ENCODE measurements around the gene ACSF2. TPM values are rescaled to one million over a fixed set of nuclear protein-coding genes. Genes with fewer than 3 reads are reported as not detected.
"Not testable (repeated sequence)": the region's sequence is repeated elsewhere in the genome, so short reads cannot be mapped to it uniquely, and the experiment has no call there.

Gene ACSF2
- total RNA-seq, 4 donors from 2014 or later, result 40.8 to 121 (median 64.3) TPM

- no peak overlapping the region for H3K4me3 ChIP-seq (ENCODE audit: low read depth, poor library complexity, severe bottlenecking)
- intact Hi-C loops (cut with DNase I; ENCODE audit: low total_unique reads), result no loop called here
- TF ChIP-seq CTCF (IDR thresholded peaks at IDR 0.05), result no peak
- no peak for TF ChIP-seq POLR2A (IDR thresholded peaks at IDR 0.05)
- no peak for DNase-seq (ENCODE audit: low spot score in 2 of 2)
- 80 to 84% methylated on average over 5 of the region's 5 CpGs for WGBS, 2 donors
These were observed 19.4 kb upstream of the ACSF2 start for GRCh38 chr17:50406578-50406977.

- TF ChIP-seq POLR2A (IDR thresholded peaks at IDR 0.05), result no peak
- no peak for TF ChIP-seq CTCF (IDR thresholded peaks at IDR 0.05)
- H3K4me3 ChIP-seq (ENCODE audit: low read depth, poor library complexity, severe bottlenecking), result no peak overlapping the region
- intact Hi-C loops (cut with DNase I; ENCODE audit: low total_unique reads), result no loop called here
- 71 to 85% methylated on average over 4 of the region's 4 CpGs for WGBS, 2 donors
- DNase-seq (ENCODE audit: low spot score in 2 of 2), result no peak
These were observed 18.1 kb upstream of the ACSF2 start for GRCh38 chr17:50407921-50408320.

- TF ChIP-seq POLR2A (IDR thresholded peaks at IDR 0.05), result no peak
- TF ChIP-seq CTCF (IDR thresholded peaks at IDR 0.05), result no peak
- no peak for DNase-seq (ENCODE audit: low spot score in 2 of 2)
- intact Hi-C loops (cut with DNase I; ENCODE audit: low total_unique reads), result no loop called here
- WGBS, 2 donors, result 86 to 88% methylated on average over 4 of the region's 4 CpGs
- H3K4me3 ChIP-seq (ENCODE audit: low read depth, poor library complexity, severe bottlenecking), result no peak overlapping the region
These were observed 13.8 kb upstream of the ACSF2 start for GRCh38 chr17:50412188-50412732.

- WGBS, 2 donors, result 83 to 87% methylated on average over 3 of the region's 3 CpGs
- no peak overlapping the region for H3K4me3 ChIP-seq (ENCODE audit: low read depth, poor library complexity, severe bottlenecking)
- DNase-seq (ENCODE audit: low spot score in 2 of 2), result no peak
- TF ChIP-seq POLR2A (IDR thresholded peaks at IDR 0.05), result no peak
- no peak for TF ChIP-seq CTCF (IDR thresholded peaks at IDR 0.05)
- intact Hi-C loops (cut with DNase I; ENCODE audit: low total_unique reads), result no loop called here
These were observed 11.2 kb upstream of the ACSF2 start for GRCh38 chr17:50414808-50415207.

- 96 to 98% methylated on average over 10 of the region's 10 CpGs for WGBS, 2 donors
- intact Hi-C loops (cut with DNase I; ENCODE audit: low total_unique reads); H3K4me3 ChIP-seq (ENCODE audit: low read depth, poor library complexity, severe bottlenecking); DNase-seq (ENCODE audit: low spot score in 2 of 2): not testable (repeated sequence)
These were observed 6.4 kb upstream of the ACSF2 start for GRCh38 chr17:50419577-50419976.

GRCh38 chr17:50420419-50421112 is 5.5 kb upstream of the ACSF2 start:
- no peak for DNase-seq (ENCODE audit: low spot score in 2 of 2)
- no peak overlapping the region for H3K4me3 ChIP-seq (ENCODE audit: low read depth, poor library complexity, severe bottlenecking)
- WGBS, 2 donors, result 75 to 78% methylated on average over 6 of the region's 6 CpGs
- TF ChIP-seq CTCF (IDR thresholded peaks at IDR 0.05), result no peak
- no peak for TF ChIP-seq POLR2A (IDR thresholded peaks at IDR 0.05)
- intact Hi-C loops (cut with DNase I; ENCODE audit: low total_unique reads), result no loop called here
